Measurements from ENCODE around the gene PCNX2.
"Not testable (repeated sequence)": the region's sequence is repeated elsewhere in the genome, so short reads cannot be mapped to it uniquely, and the experiment has no call there.

Gene PCNX2

GRCh38 chr1:233151861-233152260, 143.7 kb downstream of the PCNX2 start:
- Histone ChIP-seq H3K4me1 (ENCODE audit: insufficient read depth, low read length) (no peaks in the 10 kb centered on the region), H3K27me3 (ENCODE audit: insufficient read depth, low read length) (no peaks in the 10 kb centered on the region), H3K27ac (ENCODE audit: low read depth, low read length) (no peak overlapping the region), H3K36me3 (ENCODE audit: insufficient read depth, low read length) (peaks cover 73% of the 10 kb centered on the region), H3K9me3 (ENCODE audit: insufficient read depth, low read depth, low read length) (no peaks in the 10 kb centered on the region), H3K9ac (ENCODE audit: low read depth, low read length) (no peak overlapping the region), H3K4me3 (ENCODE audit: low read length) (no peak overlapping the region)
- WGBS, result 95% methylated on average over 6 of the region's 6 CpGs

- Histone ChIP-seq H3K36me3 (ENCODE audit: insufficient read depth, low read length) (peaks cover 24% of the 10 kb centered on the region), H3K27me3 (ENCODE audit: insufficient read depth, low read length) (no peaks in the 10 kb centered on the region), H3K4me3 (ENCODE audit: low read length) (no peak overlapping the region), H3K9ac (ENCODE audit: low read depth, low read length) (no peak overlapping the region), H3K9me3 (ENCODE audit: insufficient read depth, low read depth, low read length) (no peaks in the 10 kb centered on the region), H3K27ac (ENCODE audit: low read depth, low read length) (no peak overlapping the region), H3K4me1 (ENCODE audit: insufficient read depth, low read length) (0 out of 2 replicates have a peak, but pooled peaks cover 3% of the 10 kb centered on the region)
- WGBS, result 100% methylated on average over 1 of the region's 2 CpGs
Measured at GRCh38 chr1:233144434-233144833, 151.1 kb downstream of the PCNX2 start.

- Histone ChIP-seq H3K4me1 (ENCODE audit: insufficient read depth, low read length) (0 out of 2 replicates have a peak, but pooled peaks cover 3% of the 10 kb centered on the region), H3K27me3 (ENCODE audit: insufficient read depth, low read length) (no peaks in the 10 kb centered on the region), H3K9me3 (ENCODE audit: insufficient read depth, low read depth, low read length) (no peaks in the 10 kb centered on the region), H3K9ac (ENCODE audit: low read depth, low read length) (no peak overlapping the region), H3K27ac (ENCODE audit: low read depth, low read length) (no peak overlapping the region), H3K36me3 (ENCODE audit: insufficient read depth, low read length) (peaks cover 22% of the 10 kb centered on the region), H3K4me3 (ENCODE audit: low read length) (no peak overlapping the region)
- WGBS, result 85% methylated on average over 4 of the region's 4 CpGs
Measured at GRCh38 chr1:233143241-233143640, 152.3 kb downstream of the PCNX2 start.

- 0 out of 2 replicates have a peak, but pooled peaks cover 3% of the 10 kb centered on the region for H3K4me1 ChIP-seq (ENCODE audit: insufficient read depth, low read length)
- H3K9me3 ChIP-seq (ENCODE audit: insufficient read depth, low read depth, low read length), result no peaks in the 10 kb centered on the region
- no peak overlapping the region for H3K27ac ChIP-seq (ENCODE audit: low read depth, low read length)
- no peak overlapping the region for H3K9ac ChIP-seq (ENCODE audit: low read depth, low read length)
- H3K27me3 ChIP-seq (ENCODE audit: insufficient read depth, low read length), result no peaks in the 10 kb centered on the region
- H3K4me3 ChIP-seq (ENCODE audit: low read length), result no peak overlapping the region
- peaks cover 10% of the 10 kb centered on the region for H3K36me3 ChIP-seq (ENCODE audit: insufficient read depth, low read length)
Measured at GRCh38 chr1:233140974-233141373, 154.6 kb downstream of the PCNX2 start.

GRCh38 chr1:233140499-233140898, 155.0 kb downstream of the PCNX2 start:
- H3K9me3 ChIP-seq (ENCODE audit: insufficient read depth, low read depth, low read length), result no peaks in the 10 kb centered on the region
- 0 out of 2 replicates have a peak, but pooled peaks cover 3% of the 10 kb centered on the region for H3K4me1 ChIP-seq (ENCODE audit: insufficient read depth, low read length)
- 90% methylated on average over 5 of the region's 5 CpGs for WGBS
- no peak overlapping the region for H3K27ac ChIP-seq (ENCODE audit: low read depth, low read length)
- H3K27me3 ChIP-seq (ENCODE audit: insufficient read depth, low read length), result no peaks in the 10 kb centered on the region
- H3K4me3 ChIP-seq (ENCODE audit: low read length), result no peak overlapping the region
- H3K9ac ChIP-seq (ENCODE audit: low read depth, low read length), result no peak overlapping the region
- peaks cover 11% of the 10 kb centered on the region for H3K36me3 ChIP-seq (ENCODE audit: insufficient read depth, low read length)

GRCh38 chr1:233138788-233139585, 156.5 kb downstream of the PCNX2 start:
- Histone ChIP-seq H3K4me1 (ENCODE audit: insufficient read depth, low read length) (0 out of 2 replicates have a peak, but pooled peaks cover 3% of the 10 kb centered on the region), H3K9ac (ENCODE audit: low read depth, low read length) (no peak overlapping the region), H3K36me3 (ENCODE audit: insufficient read depth, low read length) (peaks cover 20% of the 10 kb centered on the region), H3K4me3 (ENCODE audit: low read length) (no peak overlapping the region), H3K27me3 (ENCODE audit: insufficient read depth, low read length) (no peaks in the 10 kb centered on the region), H3K27ac (ENCODE audit: low read depth, low read length) (no peak overlapping the region), H3K9me3 (ENCODE audit: insufficient read depth, low read depth, low read length) (no peaks in the 10 kb centered on the region)
- 96% methylated on average over 4 of the region's 4 CpGs for WGBS

- Histone ChIP-seq H3K27me3 (ENCODE audit: insufficient read depth, low read length) (no peaks in the 10 kb centered on the region), H3K4me1 (ENCODE audit: insufficient read depth, low read length) (0 out of 2 replicates have a peak, but pooled peaks cover under 1% of the 10 kb centered on the region), H3K9me3 (ENCODE audit: insufficient read depth, low read depth, low read length) (no peaks in the 10 kb centered on the region), H3K4me3 (ENCODE audit: low read length) (no peak overlapping the region), H3K9ac (ENCODE audit: low read depth, low read length) (no peak overlapping the region), H3K27ac (ENCODE audit: low read depth, low read length) (no peak overlapping the region), H3K36me3 (ENCODE audit: insufficient read depth, low read length) (peaks cover 49% of the 10 kb centered on the region)
Measured at GRCh38 chr1:233135833-233136232, 159.7 kb downstream of the PCNX2 start.

- H3K27me3 ChIP-seq (ENCODE audit: insufficient read depth, low read length), result no peaks in the 10 kb centered on the region
- 86% methylated on average over 3 of the region's 3 CpGs for whole genome bisulfite sequencing
- H3K27ac ChIP-seq (ENCODE audit: low read depth, low read length), result no peak overlapping the region
- H3K36me3 ChIP-seq (ENCODE audit: insufficient read depth, low read length), result peaks cover 74% of the 10 kb centered on the region
- no peaks in the 10 kb centered on the region for H3K9me3 ChIP-seq (ENCODE audit: insufficient read depth, low read depth, low read length)
- no peaks in the 10 kb centered on the region for H3K4me1 ChIP-seq (ENCODE audit: insufficient read depth, low read length)
- H3K4me3 ChIP-seq (ENCODE audit: low read length), result no peak overlapping the region
- no peak overlapping the region for H3K9ac ChIP-seq (ENCODE audit: low read depth, low read length)
Measured at GRCh38 chr1:233132445-233132844, 163.1 kb downstream of the PCNX2 start.

GRCh38 chr1:233129031-233129430, 166.5 kb downstream of the PCNX2 start:
- not testable (repeated sequence) for H3K9me3 ChIP-seq (ENCODE audit: insufficient read depth, low read depth, low read length); H3K27me3 ChIP-seq (ENCODE audit: insufficient read depth, low read length); H3K4me3 ChIP-seq (ENCODE audit: low read length); H3K27ac ChIP-seq (ENCODE audit: low read depth, low read length); H3K4me1 ChIP-seq (ENCODE audit: insufficient read depth, low read length); H3K9ac ChIP-seq (ENCODE audit: low read depth, low read length)
- 97% methylated on average over 25 of the region's 25 CpGs for WGBS
- peaks cover 86% of the 10 kb centered on the region for H3K36me3 ChIP-seq (ENCODE audit: insufficient read depth, low read length)

GRCh38 chr1:233127157-233127556, 168.4 kb downstream of the PCNX2 start:
- no peak overlapping the region for H3K9ac ChIP-seq (ENCODE audit: low read depth, low read length)
- no peaks in the 10 kb centered on the region for H3K9me3 ChIP-seq (ENCODE audit: insufficient read depth, low read depth, low read length)
- no peak overlapping the region for H3K27ac ChIP-seq (ENCODE audit: low read depth, low read length)
- H3K4me3 ChIP-seq (ENCODE audit: low read length), result no peak overlapping the region
- peaks cover 70% of the 10 kb centered on the region for H3K36me3 ChIP-seq (ENCODE audit: insufficient read depth, low read length)
- WGBS, result 91% methylated on average over 7 of the region's 7 CpGs
- no peaks in the 10 kb centered on the region for H3K27me3 ChIP-seq (ENCODE audit: insufficient read depth, low read length)
- H3K4me1 ChIP-seq (ENCODE audit: insufficient read depth, low read length), result no peaks in the 10 kb centered on the region

- WGBS, result 100% methylated on average over 1 of the region's 2 CpGs
Measured at GRCh38 chr1:233122779-233123178, 172.7 kb downstream of the PCNX2 start.

More at GRCh38 chr1:233122779-233123178, 172.7 kb downstream of the PCNX2 start:
- no peaks in the 10 kb centered on the region for H3K27me3 ChIP-seq (ENCODE audit: insufficient read depth, low read length)
- no peak overlapping the region for H3K4me3 ChIP-seq (ENCODE audit: low read length)
- no peak overlapping the region for H3K9ac ChIP-seq (ENCODE audit: low read depth, low read length)
- H3K36me3 ChIP-seq (ENCODE audit: insufficient read depth, low read length), result peaks cover 37% of the 10 kb centered on the region
- H3K9me3 ChIP-seq (ENCODE audit: insufficient read depth, low read depth, low read length), result no peaks in the 10 kb centered on the region
- no peaks in the 10 kb centered on the region for H3K4me1 ChIP-seq (ENCODE audit: insufficient read depth, low read length)
- H3K27ac ChIP-seq (ENCODE audit: low read depth, low read length), result no peak overlapping the region
